ENCODE data around the gene MAP7. TPM values are rescaled to one million over a fixed set of nuclear protein-coding genes. Genes with fewer than 3 reads are reported as not detected.
A peak's percentile ranks its signal among the peaks of the same experiment; 100 is the strongest.

MAP7 gene
- total and polyA plus RNA-seq, 5 experiments from 2014 or later = 0.15 to 0.16 TPM; not detected in 3

GRCh38 chr6:136538836-136539235, 11.4 kb downstream of the MAP7 start:
- DNase-seq = no peak
- Mint-ChIP-seq H3K27me3 (peaks cover 8 to 15% (median 10%) of the 10 kb centered on the region in 5 donors), H3K4me3 (no peak overlapping the region), H3K27ac (no peak overlapping the region), H3K36me3 (no peaks in the 10 kb centered on the region), H3K4me1 (no peaks in the 10 kb centered on the region), H3K9me3 (peaks cover 0 to 7% (median 0%) of the 10 kb centered on the region in 9 donors)
- POLR2A ChIA-PET = no interaction called here
- ATAC-seq = no peak

- POLR2A ChIA-PET = no interaction called here
- peak overlapping the region in 1 of 10 donors; percentile 13 for H3K27ac Mint-ChIP-seq
These were observed 14.2 kb downstream of the MAP7 start for GRCh38 chr6:136535880-136536650.

GRCh38 chr6:136535017-136535765, 15.0 kb downstream of the MAP7 start:
- Mint-ChIP-seq H3K4me3 (no peak overlapping the region), H3K27ac (no peak overlapping the region), H3K36me3 (no peaks in the 10 kb centered on the region), H3K27me3 (peaks cover 0 to 11% (median 4%) of the 10 kb centered on the region in 5 donors), H3K9me3 (peaks cover 0 to 7% (median 0%) of the 10 kb centered on the region in 9 donors), H3K4me1 (no peaks in the 10 kb centered on the region)
- POLR2A ChIA-PET = no interaction called here
- ATAC-seq (no peak), DNase-seq (no peak)

More at GRCh38 chr6:136535880-136536650, 14.2 kb downstream of the MAP7 start:
- Mint-ChIP-seq H3K36me3 (no peaks in the 10 kb centered on the region), H3K4me1 (no peaks in the 10 kb centered on the region), H3K4me3 (no peak overlapping the region), H3K27me3 (peaks cover 0 to 12% (median 4%) of the 10 kb centered on the region in 5 donors), H3K9me3 (peaks cover 0 to 7% (median 0%) of the 10 kb centered on the region in 9 donors)
- ATAC-seq (no peak), DNase-seq (no peak)

- Mint-ChIP-seq H3K36me3 (no peaks in the 10 kb centered on the region), H3K4me1 (no peaks in the 10 kb centered on the region), H3K27ac (no peak overlapping the region), H3K4me3 (no peak overlapping the region), H3K9me3 (peaks cover 0 to 7% (median 0%) of the 10 kb centered on the region in 9 donors), H3K27me3 (peaks cover 0 to 5% (median 2%) of the 10 kb centered on the region in 5 donors)
- DNase-seq (no peak), ATAC-seq (no peak)
- POLR2A ChIA-PET = no interaction called here
These were observed 16.0 kb downstream of the MAP7 start for GRCh38 chr6:136534268-136534667.

DNA sequence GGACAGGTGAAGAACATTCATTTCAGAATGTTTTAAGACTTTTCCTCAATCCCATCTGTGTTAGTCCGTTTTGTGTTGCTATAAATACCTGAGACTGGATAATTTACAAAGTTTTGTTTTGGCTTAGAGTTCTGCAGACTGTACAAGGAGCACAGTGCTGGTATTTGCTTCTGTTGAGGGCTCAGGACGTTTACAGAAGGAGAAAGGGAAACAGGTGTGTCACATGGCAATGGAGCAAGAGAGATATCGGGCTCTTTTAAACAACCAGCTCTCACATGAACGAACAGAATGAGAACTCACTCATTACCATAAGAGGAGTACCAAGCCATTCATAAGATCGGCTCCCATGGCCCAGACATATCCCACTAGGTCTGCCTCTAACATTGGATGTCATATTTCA, 16.7 kb downstream of the MAP7 start:
- DNase-seq (no peak), ATAC-seq (no peak)
- POLR2A ChIA-PET = no interaction called here
- Mint-ChIP-seq H3K27me3 (peaks cover 0 to 5% (median 2%) of the 10 kb centered on the region in 5 donors), H3K4me1 (no peaks in the 10 kb centered on the region), H3K27ac (no peak overlapping the region), H3K36me3 (no peaks in the 10 kb centered on the region), H3K9me3 (peaks cover 0 to 7% (median 0%) of the 10 kb centered on the region in 9 donors), H3K4me3 (no peak overlapping the region)

- H3K36me3 Mint-ChIP-seq = no peaks in the 10 kb centered on the region
- no peak for ATAC-seq
- POLR2A ChIA-PET = no interaction called here
- peaks cover 0 to 7% (median 0%) of the 10 kb centered on the region in 9 donors for H3K9me3 Mint-ChIP-seq
- H3K4me1 Mint-ChIP-seq = no peaks in the 10 kb centered on the region
- peaks cover 0 to 9% (median 4%) of the 10 kb centered on the region in 5 donors for H3K27me3 Mint-ChIP-seq
- no peak overlapping the region for H3K4me3 Mint-ChIP-seq
- no peak overlapping the region for H3K27ac Mint-ChIP-seq
- DNase-seq = no peak
These were observed 18.2 kb downstream of the MAP7 start for GRCh38 chr6:136532030-136532429.

GRCh38 chr6:136529710-136530109, 20.5 kb downstream of the MAP7 start:
- POLR2A ChIA-PET = no interaction called here
- H3K4me1 Mint-ChIP-seq = peaks cover 6 to 20% (median 19%) of the 10 kb centered on the region in 4 donors
- peaks cover 2 to 13% (median 9%) of the 10 kb centered on the region in 5 donors for H3K27me3 Mint-ChIP-seq
- no peak for DNase-seq
- no peak overlapping the region for H3K4me3 Mint-ChIP-seq
- no peaks in the 10 kb centered on the region for H3K36me3 Mint-ChIP-seq
- ATAC-seq = no peak
- no peaks in the 10 kb centered on the region for H3K9me3 Mint-ChIP-seq
- no peak overlapping the region for H3K27ac Mint-ChIP-seq

DNA sequence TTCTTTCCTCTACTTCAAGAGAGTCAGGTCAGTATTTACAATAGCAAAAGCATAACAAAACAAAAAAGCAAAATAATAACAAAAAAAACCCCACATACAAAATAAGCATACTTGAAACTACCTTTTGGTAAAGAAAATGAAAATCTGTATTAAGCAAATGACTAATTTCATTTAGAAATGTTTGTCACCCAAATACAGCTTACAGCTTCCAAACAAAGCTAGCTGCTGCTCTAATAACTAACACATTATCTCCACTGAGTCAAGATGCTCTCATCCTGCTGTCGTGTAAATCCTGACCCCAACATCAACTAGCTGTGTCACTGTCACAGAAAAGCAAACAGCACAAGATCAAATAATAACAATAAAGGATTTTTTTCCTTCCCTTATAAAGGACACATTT, 21.7 kb downstream of the MAP7 start:
- Mint-ChIP-seq H3K36me3 (no peaks in the 10 kb centered on the region), H3K4me3 (no peak overlapping the region), H3K9me3 (no peaks in the 10 kb centered on the region), H3K27me3 (peaks cover 2 to 13% (median 9%) of the 10 kb centered on the region in 5 donors), H3K4me1 (peaks cover 6 to 20% (median 19%) of the 10 kb centered on the region in 4 donors), H3K27ac (no peak overlapping the region)
- ATAC-seq (no peak), DNase-seq (no peak)
- POLR2A ChIA-PET = no interaction called here

- peaks cover 6 to 20% (median 19%) of the 10 kb centered on the region in 4 donors for H3K4me1 Mint-ChIP-seq
- no peaks in the 10 kb centered on the region for H3K9me3 Mint-ChIP-seq
- no peak overlapping the region for H3K4me3 Mint-ChIP-seq
- no peak overlapping the region for H3K27ac Mint-ChIP-seq
- DNase-seq = no peak
- peaks cover 2 to 13% (median 9%) of the 10 kb centered on the region in 5 donors for H3K27me3 Mint-ChIP-seq
- no peaks in the 10 kb centered on the region for H3K36me3 Mint-ChIP-seq
- POLR2A ChIA-PET = no interaction called here
- ATAC-seq = no peak
These were observed 22.4 kb downstream of the MAP7 start for GRCh38 chr6:136527831-136528230.

GRCh38 chr6:136526937-136527336, 23.3 kb downstream of the MAP7 start:
- H3K27me3 Mint-ChIP-seq = peaks cover 2 to 13% (median 9%) of the 10 kb centered on the region in 5 donors
- peak overlapping the region in 1 of 10 donors; percentile 71 for H3K4me3 Mint-ChIP-seq
- no peak overlapping the region for H3K27ac Mint-ChIP-seq
- DNase-seq = no peak
- POLR2A ChIA-PET = no interaction called here
- no peaks in the 10 kb centered on the region for H3K36me3 Mint-ChIP-seq
- no peak for ATAC-seq
- peaks cover 6 to 20% (median 19%) of the 10 kb centered on the region in 4 donors for H3K4me1 Mint-ChIP-seq
- no peaks in the 10 kb centered on the region for H3K9me3 Mint-ChIP-seq

GRCh38 chr6:136526196-136526930, 23.9 kb downstream of the MAP7 start:
- POLR2A ChIA-PET = no interaction called here
- H3K4me3 Mint-ChIP-seq = peak overlapping the region; percentile 34 to 71 (median 56)

GRCh38 chr6:136525586-136526195, 24.5 kb downstream of the MAP7 start:
- Mint-ChIP-seq H3K27me3 (peaks cover 2 to 11% (median 6%) of the 10 kb centered on the region in 5 donors), H3K4me3 (peak overlapping the region in 8 of 10 donors; percentile 10 to 71 (median 58)), H3K9me3 (no peaks in the 10 kb centered on the region), H3K4me1 (peaks cover 6 to 20% (median 19%) of the 10 kb centered on the region in 4 donors), H3K27ac (no peak overlapping the region), H3K36me3 (no peaks in the 10 kb centered on the region)
- POLR2A ChIA-PET = no interaction called here
- no peak for DNase-seq
- ATAC-seq = no peak

More at GRCh38 chr6:136526196-136526930, 23.9 kb downstream of the MAP7 start:
- no peaks in the 10 kb centered on the region for H3K9me3 Mint-ChIP-seq
- H3K4me1 Mint-ChIP-seq = peaks cover 6 to 20% (median 19%) of the 10 kb centered on the region in 4 donors
- no peaks in the 10 kb centered on the region for H3K36me3 Mint-ChIP-seq
- H3K27ac Mint-ChIP-seq = peak overlapping the region in 3 of 10 donors; percentile 19 to 41 (median 26)
- ATAC-seq = peak; percentile 82 to 91
- H3K27me3 Mint-ChIP-seq = peaks cover 2 to 13% (median 8%) of the 10 kb centered on the region in 5 donors
- DNase-seq = peak in 4 of 10 donors; percentile 18 to 30 (median 23)
